ENCODE measurements around the gene IFIT1.
"Not testable (repeated sequence)": the region's sequence is repeated elsewhere in the genome, so short reads cannot be mapped to it uniquely, and the experiment has no call there.

IFIT1 gene

GRCh38 chr10:89371079-89371478 is 21.3 kb upstream of the IFIT1 start:
- no peak for TF ChIP-seq JUND (IDR thresholded peaks at IDR 0.05; ENCODE audit: low read depth)
- in situ Hi-C loops (cut with HindIII; ENCODE audit: low pct_unique_long_range_greater_than_20kb, low sequenced_read_pairs) = no loop called here
- DNase-seq (ENCODE audit: low read depth in 1 of 2, low spot score in 1 of 2) = no peak

GRCh38 chr10:89371987-89372386 is 20.4 kb upstream of the IFIT1 start:
- TF ChIP-seq JUND (IDR thresholded peaks at IDR 0.05; ENCODE audit: low read depth) = no peak
- DNase-seq (ENCODE audit: low read depth in 1 of 2, low spot score in 1 of 2) = no peak
- in situ Hi-C loops (cut with HindIII; ENCODE audit: low pct_unique_long_range_greater_than_20kb, low sequenced_read_pairs) = no loop called here

DNA sequence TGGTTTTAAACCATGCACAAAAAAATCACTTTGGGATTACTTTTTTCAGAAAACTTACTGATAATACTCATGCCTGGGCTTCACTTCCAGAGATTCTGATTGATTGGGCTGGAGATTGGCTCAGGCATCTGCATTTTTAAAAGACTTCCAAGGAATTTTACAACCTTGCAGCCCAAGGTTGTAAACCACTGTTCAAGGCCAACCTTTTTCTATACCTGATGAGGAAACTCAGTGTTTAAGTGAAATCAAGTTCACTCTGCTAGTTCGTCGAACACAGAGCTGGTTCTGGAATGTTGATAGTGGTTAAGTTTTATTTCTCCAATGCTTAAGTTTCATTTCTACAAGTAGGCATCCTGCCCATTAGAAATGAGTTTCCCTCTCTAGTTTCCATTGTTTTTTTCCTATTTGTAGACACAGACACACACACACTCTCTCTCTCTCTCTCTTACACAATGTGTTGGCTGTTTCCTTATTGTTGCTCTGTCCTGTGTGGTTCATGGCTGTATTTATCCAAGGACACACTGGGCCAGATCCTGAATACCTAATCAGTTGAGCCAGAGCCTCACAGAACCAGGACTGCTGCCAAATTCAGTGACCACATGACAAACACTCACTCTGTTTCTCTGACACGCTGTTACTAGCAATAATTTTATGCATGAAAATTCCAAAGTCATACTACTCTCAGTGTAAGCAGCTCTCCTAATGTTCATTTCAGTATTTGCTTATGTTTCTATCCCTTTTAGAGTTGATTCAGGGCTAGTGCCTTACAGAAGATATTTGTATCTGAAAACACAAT is 18.3 kb upstream of the IFIT1 start:
- DNase-seq (ENCODE audit: low read depth in 1 of 2, low spot score in 1 of 2) = peak in 1 of 2 experiments; percentile 33
- in situ Hi-C loops (cut with HindIII; ENCODE audit: low pct_unique_long_range_greater_than_20kb, low sequenced_read_pairs) = no loop called here
- no peak for TF ChIP-seq JUND (IDR thresholded peaks at IDR 0.05; ENCODE audit: low read depth)

DNA sequence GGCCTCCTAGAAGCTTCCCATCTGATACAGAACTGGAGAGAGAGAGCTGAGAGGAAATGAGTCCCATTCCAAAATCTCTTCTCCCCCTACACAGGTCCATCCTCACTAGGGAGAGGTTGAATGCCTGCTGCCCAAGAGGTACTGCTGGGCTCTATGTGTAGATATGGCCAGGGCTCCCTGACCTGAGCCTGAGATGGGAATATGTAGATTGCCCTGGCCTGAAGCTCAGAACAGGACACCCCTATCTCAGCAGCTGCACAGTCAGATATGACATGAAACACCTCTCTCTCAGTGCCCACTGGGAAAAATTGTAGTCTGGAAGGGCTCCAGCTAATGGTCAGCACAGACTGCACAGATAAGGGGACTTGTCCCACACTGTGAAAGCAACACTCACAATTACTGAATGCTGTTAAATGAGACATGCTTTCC is 17.7 kb upstream of the IFIT1 start:
- no peak for TF ChIP-seq JUND (IDR thresholded peaks at IDR 0.05; ENCODE audit: low read depth)
- no peak for DNase-seq (ENCODE audit: low read depth in 1 of 2, low spot score in 1 of 2)
- in situ Hi-C loops (cut with HindIII; ENCODE audit: low pct_unique_long_range_greater_than_20kb, low sequenced_read_pairs) = no loop called here

- TF ChIP-seq JUND (IDR thresholded peaks at IDR 0.05; ENCODE audit: low read depth) = no peak
- DNase-seq (ENCODE audit: low read depth in 1 of 2, low spot score in 1 of 2) = no peak
- in situ Hi-C loops (cut with HindIII; ENCODE audit: low pct_unique_long_range_greater_than_20kb, low sequenced_read_pairs) = no loop called here
Measured at GRCh38 chr10:89377705-89378637, 14.5 kb upstream of the IFIT1 start, which contains the start of gene IFIT1B. Gene IFIT1B (plus strand): TSS chr10:89378056. CDS start chr10:89378136, 80 bp downstream.

GRCh38 chr10:89379103-89379502 is 13.3 kb upstream of the IFIT1 start:
- in situ Hi-C loops (cut with HindIII; ENCODE audit: low pct_unique_long_range_greater_than_20kb, low sequenced_read_pairs) = no loop called here
- TF ChIP-seq JUND (IDR thresholded peaks at IDR 0.05; ENCODE audit: low read depth) = no peak
- DNase-seq (ENCODE audit: low read depth in 1 of 2, low spot score in 1 of 2) = no peak

GRCh38 chr10:89382757-89383156 is 9.7 kb upstream of the IFIT1 start:
- in situ Hi-C loops (cut with HindIII; ENCODE audit: low pct_unique_long_range_greater_than_20kb, low sequenced_read_pairs) = no loop called here
- TF ChIP-seq JUND (IDR thresholded peaks at IDR 0.05; ENCODE audit: low read depth) = no peak
- DNase-seq (ENCODE audit: low read depth in 1 of 2, low spot score in 1 of 2) = no peak

DNA sequence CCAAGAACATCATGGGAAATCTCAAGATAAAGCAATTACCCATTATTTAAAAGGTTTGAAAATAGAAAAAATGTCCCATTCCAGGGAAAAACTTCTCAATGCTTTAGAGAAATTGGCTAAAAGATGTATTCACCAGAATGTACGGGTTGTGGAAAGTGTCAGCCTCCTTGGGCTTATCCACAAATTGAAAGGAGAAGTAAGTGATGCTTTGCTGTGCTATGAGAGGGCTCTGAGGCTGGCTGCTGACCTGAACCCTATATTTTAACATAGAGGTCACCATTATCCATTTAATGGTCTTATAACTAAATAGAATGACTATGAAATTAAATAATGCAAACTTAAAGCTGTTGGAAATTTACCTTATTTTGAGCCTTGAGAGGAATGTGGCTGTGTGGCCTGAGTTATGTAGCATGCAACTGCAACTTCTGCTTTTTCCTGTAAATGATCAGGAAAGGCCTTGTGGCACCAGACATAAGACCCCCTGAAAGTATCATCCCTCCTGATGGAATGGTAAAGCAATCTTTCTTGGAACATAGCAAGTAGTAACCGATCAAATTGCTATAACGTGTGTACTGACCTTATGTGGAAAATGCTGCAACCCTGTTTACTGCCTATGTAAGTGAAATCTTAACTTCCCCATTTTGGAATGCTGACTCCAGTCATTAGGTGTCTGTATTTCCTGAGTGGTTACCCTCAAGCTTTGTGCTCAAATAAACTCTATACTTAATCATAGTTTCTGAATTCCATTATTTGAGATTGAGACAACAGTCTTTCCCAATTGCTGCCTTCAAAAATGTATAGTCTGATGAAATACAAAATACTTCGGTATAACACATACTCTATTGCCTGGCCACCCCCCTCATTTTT is 7.7 kb upstream of the IFIT1 start:
- DNase-seq (ENCODE audit: low read depth in 1 of 2, low spot score in 1 of 2) = no peak
- in situ Hi-C loops (cut with HindIII; ENCODE audit: low pct_unique_long_range_greater_than_20kb, low sequenced_read_pairs) = no loop called here
- no peak for TF ChIP-seq JUND (IDR thresholded peaks at IDR 0.05; ENCODE audit: low read depth)

DNA sequence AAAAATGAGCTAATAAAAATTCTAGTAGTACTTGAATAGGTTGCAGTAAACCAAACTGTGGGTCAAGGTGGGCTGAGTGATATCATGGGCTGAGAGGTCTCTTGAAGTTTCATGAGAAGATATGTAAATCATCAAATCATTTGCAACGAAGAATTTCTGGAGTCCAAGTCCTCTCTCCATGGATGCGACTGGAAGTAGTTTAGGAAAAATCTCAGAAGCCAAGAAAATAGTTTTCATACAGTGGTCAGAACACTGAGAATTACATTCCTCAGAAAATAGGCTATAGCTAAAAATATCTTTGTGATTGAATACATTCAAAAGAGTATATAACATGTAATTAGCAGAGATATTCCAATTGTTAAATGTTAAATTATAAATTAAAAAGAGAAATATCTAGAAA is 3.6 kb upstream of the IFIT1 start:
- in situ Hi-C loops (cut with HindIII; ENCODE audit: low pct_unique_long_range_greater_than_20kb, low sequenced_read_pairs) = no loop called here
- TF ChIP-seq JUND (IDR thresholded peaks at IDR 0.05; ENCODE audit: low read depth) = no peak
- no peak for DNase-seq (ENCODE audit: low read depth in 1 of 2, low spot score in 1 of 2)

GRCh38 chr10:89389254-89389653 is 3.2 kb upstream of the IFIT1 start:
- peak in 1 of 2 experiments; percentile 46 for DNase-seq (ENCODE audit: low read depth in 1 of 2, low spot score in 1 of 2)
- in situ Hi-C loops (cut with HindIII; ENCODE audit: low pct_unique_long_range_greater_than_20kb, low sequenced_read_pairs) = no loop called here
- no peak for TF ChIP-seq JUND (IDR thresholded peaks at IDR 0.05; ENCODE audit: low read depth)

DNA sequence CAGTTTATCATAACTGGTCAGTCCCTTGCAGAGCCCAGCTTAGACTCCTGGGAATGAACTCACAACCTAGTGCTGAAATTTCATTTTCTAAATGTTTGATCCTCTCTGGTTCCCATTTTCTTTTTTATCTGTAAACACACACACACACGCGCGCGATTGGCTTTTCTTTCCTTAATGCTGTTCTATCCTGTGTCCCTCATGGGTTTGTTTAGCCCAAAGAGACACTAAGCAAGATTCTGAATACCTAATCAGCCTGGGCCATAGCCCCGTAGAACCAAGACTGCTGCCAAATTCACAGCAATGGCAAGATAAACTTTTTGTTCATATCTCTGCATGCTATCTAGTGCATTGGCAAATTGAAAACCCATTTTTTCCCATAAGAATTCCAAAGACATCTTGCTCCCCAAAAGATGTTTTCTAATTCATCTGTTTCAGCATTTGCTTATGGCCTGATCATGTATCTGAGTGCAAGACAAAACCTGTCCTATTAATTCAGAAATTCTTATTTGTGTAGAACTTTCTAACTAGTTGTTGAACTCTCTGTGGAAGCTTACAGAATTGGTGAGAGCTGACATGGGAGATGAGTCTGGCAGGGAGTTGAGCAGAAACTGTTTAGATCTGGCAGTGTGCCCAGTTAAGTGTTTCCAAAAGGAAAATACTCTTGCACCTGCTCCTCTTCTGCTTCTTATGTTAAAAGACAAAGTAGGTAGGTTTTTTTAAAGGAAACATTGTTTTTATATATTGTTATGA is 1.8 kb upstream of the IFIT1 start:
- in situ Hi-C loops (cut with HindIII; ENCODE audit: low pct_unique_long_range_greater_than_20kb, low sequenced_read_pairs) = no loop called here
- no peak for DNase-seq (ENCODE audit: low read depth in 1 of 2, low spot score in 1 of 2)
- TF ChIP-seq JUND (IDR thresholded peaks at IDR 0.05; ENCODE audit: low read depth) = no peak

- in situ Hi-C loops (cut with HindIII; ENCODE audit: low pct_unique_long_range_greater_than_20kb, low sequenced_read_pairs); DNase-seq (ENCODE audit: low read depth in 1 of 2, low spot score in 1 of 2): not testable (repeated sequence)
Measured at GRCh38 chr10:89391226-89391576, 1.2 kb upstream of the IFIT1 start.

All from T47D (cell line).